Stimulated activated CD4-positive, alpha-beta T cell treated with anti-CD3 and anti-CD28 coated beads, Interleukin-4, amount 100 ng/mL, for 4 hours (primary cell): Measurements from ENCODE around the gene DPPA5.
"Not testable (repeated sequence)": the region's sequence is repeated elsewhere in the genome, so short reads cannot be mapped to it uniquely, and the experiment has no call there.

Source experiments
- DNase-seq, 2 experiments: peaks; one replicate each; pipeline ENCODE4 v3.0.0-alpha.2; 2020

The DPPA5 gene, protein sequence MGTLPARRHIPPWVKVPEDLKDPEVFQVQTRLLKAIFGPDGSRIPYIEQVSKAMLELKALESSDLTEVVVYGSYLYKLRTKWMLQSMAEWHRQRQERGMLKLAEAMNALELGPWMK

DNA sequence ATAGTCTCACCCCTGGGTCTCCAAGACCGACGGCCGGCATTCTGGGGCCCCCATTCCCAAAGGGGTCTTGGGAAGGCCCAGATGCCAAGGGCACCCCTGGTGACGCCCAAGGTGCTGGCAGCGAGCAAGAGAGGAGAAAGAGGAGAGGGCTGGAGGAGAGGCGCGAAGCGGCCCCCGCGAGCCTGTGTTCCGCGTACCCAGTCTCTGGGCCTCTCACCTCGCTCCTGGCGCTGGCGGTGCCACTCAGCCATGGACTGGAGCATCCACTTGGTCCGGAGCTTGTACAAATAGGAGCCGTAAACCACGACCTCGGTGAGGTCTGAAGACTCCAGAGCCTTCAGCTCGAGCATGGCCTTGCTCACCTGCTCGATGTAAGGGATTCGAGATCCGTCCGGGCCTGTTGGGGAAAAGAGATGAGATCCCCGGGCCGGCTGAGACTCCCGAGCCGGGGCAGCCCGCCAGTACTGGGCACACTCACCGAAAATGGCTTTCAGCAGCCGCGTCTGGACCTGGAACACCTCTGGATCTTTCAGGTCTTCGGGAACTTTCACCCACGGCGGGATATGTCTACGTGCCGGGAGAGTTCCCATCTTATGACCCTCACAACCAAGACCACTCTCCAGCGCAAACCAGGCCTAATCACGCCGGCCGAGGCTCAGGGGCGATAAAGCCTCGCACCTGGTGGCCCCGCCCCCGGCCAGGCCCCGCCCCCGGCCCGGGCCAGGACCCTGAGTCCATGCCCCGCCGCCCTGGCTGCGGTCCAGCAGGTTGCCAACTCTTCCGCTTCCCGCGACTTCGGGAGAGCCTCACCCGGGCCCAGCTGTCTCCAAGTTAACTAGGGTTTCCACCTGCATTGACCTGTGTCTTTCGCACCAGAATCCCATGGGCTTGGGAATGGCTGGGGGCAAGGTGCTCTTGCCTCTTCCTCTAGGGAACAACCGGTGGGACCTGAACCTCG lies at the start of gene DPPA5:
DPPA5 (minus strand) TSS at position 641 of the 958 bp plus-strand sequence; CDS start at position 590, 51 bp downstream.
- DNase-seq = no peak

DNA sequence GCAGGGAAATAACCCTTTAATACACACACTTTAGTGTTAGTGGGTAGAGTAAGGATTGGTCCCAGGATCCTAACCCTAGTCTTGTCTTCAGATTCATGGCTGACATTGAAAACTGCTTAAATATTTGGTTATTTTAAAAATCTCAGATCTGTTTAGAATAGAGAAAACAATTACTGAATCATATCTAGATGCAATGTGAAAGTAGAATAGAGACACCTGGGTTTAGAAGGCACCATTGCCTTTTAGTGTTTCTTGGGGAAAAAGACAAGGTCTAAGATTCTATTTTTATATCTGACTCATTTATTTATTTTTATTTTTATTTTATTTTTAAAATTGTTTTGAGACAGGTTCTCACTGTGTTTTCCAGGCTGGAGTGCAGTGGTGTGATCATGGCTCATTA lies 46.6 kb upstream of the DPPA5 start:
- no peak for DNase-seq

DNA sequence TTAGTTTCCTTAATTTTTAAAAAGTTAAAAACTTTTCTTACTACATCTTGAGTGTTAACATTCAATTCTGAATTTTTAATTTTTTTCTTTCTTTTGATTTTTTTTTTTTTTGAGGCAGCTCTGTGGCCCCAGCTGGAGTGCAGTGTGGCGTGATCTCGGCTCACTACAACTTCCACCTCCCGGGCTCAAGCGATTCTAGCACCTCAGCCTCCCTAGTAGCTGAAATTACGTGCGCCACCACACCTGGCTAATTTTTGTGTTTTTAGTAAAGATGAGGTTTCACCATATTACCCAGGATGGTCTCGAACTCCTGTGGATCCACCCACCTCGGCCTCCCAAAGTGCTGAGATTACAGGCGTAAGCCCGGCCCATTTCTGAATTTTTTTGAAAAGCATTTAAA lies 41.8 kb upstream of the DPPA5 start:
- no peak for DNase-seq

DNA sequence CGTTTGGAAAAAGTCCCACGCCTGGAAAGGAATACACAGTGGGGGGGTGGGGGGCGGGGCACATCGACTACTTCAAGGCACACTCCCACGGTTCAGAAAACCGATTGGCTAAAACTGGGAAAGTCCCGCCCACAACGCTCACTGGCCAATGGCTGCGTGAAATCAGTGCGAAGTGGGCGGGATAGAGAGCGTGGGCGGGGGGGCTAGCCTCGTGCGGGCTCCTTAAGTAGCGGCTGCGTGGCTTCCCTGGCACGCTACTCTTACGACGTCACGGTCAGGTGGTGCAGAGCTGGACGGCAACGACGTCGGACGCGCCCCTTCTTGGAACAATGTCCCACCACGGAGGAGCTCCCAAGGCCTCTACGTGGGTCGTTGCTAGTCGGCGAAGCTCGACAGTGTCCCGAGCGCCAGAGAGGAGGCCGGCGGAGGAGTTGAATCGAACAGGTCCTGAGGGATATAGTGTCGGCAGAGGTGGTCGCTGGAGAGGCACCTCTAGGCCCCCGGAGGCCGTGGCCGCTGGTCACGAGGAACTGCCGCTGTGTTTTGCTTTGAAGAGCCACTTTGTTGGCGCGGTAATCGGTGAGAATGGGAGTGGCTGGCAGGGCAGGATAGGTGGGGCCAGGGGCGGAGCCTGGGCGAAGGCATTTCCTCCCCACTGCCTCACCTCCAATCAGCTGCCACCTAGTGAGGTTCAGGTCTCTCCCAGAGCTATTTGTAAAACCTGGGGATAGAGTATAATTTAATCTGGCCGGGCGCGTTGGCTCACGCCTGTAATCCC lies 40.7 kb upstream of the DPPA5 start, which contains the start of gene DDX43:
DDX43 (plus strand) TSS at position 252 of the 778 bp plus-strand sequence; CDS start at position 330, 78 bp downstream.
- DNase-seq = peak; percentile 24 to 44

DNA sequence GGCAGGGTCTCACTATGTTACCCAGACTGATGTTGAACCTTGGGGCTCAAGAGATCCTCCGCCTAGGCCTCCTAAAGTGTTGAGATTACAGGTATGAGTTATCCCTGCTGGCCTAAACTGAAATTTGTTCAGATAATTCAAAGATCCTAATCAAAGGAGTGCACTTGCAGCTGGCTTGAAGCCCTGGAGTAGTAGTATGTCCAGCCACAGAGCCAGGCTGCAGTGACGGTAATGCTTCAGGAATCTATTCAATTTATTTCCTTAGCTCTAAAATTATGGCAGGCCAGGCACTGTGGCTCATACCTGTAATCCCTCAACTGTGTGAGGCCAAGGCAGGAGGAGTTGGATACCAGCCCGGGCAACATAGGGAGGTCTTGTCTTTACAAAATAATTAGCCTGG lies 39.2 kb upstream of the DPPA5 start:
- DNase-seq = no peak

DNA sequence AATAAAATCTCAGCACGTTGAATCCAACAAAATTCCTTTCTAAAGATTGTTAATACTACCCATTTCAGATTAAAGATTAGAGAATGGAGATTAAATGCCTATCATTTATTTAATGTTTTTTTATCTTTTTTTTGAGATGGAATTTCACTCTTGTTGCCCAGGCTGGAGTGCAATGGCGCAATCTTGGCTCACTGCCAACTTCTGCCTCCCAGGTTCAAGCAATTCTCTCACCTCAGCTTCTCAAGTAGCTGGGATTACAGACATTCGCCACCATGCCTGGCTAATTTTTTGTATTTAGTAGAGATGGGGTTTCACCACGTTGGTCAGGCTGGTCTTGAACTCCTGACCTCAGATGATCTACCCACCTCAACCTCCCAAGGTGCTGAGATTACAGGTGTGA lies 38.1 kb upstream of the DPPA5 start:
- not testable (repeated sequence) for DNase-seq

DNA sequence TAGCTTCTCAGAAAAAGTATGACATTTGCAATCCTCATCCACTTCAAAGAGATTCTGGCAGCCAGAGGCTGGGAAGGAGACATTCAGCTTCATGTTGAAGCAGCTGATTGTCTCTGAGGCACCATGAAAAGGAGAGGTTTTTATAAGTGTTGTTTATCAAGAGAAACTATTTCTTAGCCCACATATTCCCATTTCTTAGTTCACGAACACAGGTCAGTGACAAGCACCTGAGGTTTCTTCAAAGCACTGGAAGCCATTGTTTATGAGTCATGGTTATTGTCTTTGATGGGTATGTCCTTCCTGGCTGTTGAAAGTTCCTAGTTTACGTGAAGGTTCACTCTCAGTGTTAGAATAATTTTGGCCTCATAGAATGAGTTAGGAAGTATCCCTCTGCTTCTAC lies 37.6 kb upstream of the DPPA5 start:
- DNase-seq = no peak

DNA sequence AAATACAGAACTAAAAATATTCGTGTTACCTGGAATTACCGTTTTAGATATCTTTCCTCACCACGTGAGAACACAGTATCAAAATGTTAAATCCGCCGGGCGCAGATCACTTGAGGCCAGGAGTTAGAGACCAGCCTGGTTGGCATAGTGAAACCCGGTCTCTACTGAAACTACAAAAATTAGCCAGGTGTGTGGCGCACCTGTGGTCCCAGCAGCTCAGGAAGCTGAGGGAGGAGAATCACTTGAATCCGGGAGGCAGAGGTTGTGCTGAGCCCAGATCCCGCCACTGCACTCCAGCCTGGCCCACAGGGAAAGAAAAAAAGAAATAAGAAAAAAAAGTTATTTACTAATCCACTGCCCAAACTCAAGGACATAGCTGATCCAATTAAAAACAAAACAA lies 35.8 kb upstream of the DPPA5 start:
- no peak for DNase-seq

DNA sequence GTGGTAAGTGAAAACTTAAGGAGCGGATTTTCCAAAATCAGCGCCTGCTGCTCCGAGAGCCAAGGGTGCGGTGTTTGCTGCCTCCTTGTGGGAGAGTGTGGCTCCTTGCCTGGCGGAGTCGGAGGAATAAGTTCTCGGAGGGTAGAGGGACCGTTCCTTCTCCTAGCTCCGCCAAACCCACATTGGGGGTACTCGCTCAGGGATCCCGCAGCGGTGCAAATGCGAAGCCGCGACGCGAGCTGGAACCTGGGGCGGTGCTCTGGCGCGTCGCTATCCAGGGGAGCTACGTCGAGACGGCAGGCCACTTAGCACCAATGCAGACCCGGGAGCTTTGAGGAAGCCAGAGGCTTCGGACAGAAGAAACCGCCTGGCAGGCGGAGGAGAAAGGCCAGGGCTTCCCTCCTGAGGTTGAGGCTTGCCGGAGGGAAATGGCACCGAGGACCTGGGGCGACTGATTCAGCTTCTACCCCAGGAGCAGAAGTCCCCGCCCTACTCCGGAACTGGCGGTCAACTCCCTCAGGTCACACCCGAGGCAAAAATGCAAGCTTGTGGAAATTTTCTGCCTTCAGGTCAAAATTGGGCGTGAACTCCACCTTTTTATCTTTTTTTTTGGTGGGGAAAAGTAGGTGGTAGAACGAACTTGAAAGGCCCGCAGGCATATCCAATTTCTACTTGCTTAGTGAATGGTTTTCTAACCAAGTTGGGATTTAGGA lies 34.9 kb upstream of the DPPA5 start:
- DNase-seq = peak; percentile 38 to 56

DNA sequence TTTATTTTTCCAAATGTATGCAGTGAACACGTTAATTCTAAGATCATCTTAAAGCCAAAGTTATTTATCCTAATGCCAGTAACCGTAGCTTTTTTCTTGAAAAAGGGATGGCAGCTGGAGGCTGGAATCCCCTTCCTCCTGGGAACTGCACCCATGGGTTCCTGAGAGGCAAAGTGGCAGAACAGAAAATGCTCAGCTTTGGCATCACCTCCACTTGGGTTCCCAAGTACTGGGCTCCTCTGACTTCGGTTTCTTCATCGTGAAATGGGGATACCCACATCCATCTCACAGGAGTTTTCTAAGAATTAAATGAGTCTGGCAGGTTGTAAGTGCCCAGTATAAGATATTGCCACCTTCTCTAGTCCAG lies 34.3 kb upstream of the DPPA5 start:
- DNase-seq = no peak

DNA sequence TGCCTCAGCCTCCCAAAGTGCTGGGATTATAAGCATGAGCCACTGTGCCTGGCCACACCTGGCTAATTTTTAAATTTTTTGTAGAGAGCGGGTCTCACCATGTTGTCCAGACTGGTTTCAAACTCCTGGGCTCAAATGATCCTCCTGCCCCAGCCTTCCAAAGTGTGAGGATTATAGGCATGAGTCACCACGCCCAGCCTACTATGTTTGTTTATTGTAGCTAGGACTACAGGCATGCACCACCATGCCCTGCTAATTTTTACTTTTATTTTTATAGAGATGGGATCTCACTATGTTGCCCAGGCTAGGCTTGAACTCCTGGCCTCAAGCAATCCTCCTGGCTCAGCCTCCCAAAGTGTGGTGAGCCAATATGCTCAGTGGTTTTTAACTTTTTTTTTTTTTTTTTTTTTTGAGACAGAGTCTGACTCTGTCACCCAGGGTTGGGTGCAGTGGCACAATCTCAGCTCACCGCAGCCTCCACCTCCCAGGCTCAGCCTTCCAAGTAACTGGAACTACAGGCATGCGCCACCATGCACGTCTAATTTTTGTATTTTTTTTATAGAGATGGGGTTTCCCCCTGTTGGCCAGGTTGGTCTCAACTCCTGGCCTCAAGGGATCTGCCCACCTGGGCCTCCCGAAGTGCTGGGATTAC lies 28.5 kb upstream of the DPPA5 start:
- DNase-seq = no peak

DNA sequence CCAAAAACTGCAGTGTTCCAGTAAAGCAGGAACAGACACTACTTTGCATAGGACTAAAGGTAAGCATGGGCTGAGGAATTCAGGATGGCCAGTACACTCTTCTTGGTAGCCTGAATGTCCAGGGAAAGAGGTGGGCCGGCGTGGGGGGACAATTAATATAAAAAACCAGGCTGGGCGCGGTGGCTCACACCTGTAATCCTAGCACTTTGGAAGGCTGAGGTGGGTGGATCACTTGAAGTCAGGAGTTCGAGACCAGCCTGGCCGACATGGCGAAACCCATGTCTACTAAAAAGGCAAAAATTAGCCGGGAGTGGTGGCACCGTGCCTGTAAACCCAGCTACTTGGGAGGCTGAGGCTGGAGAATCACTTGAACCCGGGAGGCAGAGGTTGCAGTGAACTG lies 27.5 kb upstream of the DPPA5 start:
- not testable (repeated sequence) for DNase-seq

DNA sequence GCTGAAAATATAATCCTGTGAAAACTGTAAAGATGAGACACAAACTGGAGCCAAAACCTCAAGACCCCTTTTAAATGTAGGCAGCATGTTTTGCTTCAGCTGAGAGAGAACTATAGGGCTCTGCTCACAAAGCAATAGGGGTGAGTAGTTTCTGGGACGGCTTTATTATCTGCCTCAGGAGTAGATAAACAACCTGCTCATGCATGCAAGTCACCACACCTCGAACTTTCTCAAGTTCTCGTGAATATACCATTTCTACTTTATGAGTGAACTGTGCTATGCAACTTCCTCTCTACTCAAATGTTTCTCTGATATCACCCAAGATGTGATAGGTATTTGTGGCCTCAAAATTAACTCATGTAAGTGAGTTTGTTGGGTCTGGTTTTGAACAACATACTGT lies 23.1 kb upstream of the DPPA5 start:
- no peak for DNase-seq

DNA sequence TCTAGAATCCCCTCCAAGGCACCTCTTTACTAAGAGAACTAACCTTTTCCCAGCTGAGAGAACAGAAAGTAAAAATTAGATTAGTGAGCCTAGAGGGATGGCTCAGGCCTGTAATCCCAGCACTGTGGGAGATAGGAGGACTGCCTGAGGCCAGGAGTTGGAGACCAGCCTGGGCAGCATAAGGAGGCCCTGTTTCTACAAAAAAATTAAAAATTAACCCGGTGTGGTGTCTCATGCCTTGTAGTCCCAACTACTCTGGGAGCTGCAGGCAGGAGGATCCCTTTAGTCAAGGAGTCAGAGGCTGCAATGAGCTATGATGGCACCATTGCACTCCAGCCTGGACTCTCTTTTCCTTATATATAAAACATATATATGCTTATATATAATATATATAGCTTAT lies 21.1 kb upstream of the DPPA5 start:
- no peak for DNase-seq

DNA sequence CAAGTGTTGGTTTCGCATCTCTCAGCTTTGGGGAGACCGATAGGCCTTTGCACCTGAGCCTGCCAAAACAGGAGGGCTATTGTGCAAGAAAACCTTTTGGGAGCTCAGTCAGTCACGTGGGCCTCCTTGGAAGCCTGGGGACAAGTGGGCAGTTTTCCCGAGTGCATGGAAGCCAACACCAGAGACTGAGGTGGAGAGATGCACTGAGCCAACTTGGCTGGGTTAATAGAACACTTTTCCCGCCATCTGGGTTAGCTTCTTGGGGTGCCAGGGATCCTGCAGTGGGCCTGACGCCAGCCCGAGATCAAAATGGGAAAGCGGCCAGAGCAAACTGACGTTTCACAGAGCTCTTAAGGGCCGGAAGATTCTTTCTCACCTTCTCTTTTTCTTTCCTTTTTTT lies 18.4 kb upstream of the DPPA5 start:
- DNase-seq = no peak

DNA sequence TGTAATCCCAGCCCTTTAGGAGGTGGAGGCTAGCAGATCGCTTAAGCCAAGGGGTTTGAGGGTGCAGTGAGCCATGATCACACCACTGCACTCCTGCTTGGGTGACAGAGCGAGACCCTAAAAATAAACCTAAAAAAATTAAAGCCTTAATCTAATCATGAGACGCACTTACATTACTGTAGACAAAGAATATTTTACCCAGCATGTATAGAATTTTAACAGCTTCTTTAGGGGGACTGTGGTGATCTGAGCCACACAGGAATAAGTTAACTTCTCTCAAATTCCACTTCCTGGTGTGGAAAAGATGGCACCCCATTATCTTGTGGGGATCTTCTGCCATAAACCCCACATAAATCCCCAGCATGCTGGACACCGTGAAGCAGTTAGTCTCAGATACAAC lies 17.9 kb upstream of the DPPA5 start:
- DNase-seq = no peak

DNA sequence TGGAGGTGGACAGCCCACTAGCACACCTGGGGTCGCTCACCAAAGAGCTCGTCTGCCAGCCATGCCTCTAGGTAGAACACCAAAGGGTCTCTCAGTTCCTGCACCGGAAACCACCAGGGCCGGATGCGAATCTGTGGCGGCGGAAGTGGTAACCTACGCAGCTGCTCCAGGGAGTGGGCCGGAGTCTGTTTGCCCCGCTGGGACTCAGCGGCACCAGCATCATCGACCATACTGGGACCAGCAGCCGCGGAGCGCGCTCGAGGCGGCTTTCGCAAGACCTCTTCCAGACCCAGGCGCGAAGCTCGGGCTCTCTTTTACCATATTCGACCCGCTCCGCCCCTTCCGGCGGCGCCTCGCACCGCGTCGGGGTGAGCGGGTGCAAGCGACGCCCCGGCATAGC lies 15.5 kb upstream of the DPPA5 start, which contains the start of gene OOEP:
OOEP (minus strand) TSS at position 335 of the 400 bp plus-strand sequence; CDS start at position 230, 105 bp downstream.
- DNase-seq = no peak

DNA sequence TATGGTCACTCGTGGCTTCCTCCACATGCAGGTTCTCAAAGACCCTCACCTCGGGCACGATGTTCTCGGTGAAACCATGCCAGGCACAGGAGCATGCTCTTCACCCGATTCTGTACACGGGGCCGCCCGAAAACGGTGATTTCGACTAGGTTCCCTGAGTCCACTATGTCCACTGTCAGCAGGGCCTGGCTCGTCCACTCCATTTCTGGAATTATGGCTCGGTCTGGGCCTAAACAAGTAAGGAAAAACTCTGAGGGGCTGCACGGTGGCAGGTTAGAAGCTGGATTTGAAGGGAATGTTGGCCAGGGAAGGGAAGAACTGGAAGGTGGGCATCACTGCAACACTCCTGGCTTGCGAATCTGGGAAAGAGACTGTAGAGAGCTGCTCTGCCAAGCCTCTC lies 15.1 kb upstream of the DPPA5 start:
- no peak for DNase-seq

DNA sequence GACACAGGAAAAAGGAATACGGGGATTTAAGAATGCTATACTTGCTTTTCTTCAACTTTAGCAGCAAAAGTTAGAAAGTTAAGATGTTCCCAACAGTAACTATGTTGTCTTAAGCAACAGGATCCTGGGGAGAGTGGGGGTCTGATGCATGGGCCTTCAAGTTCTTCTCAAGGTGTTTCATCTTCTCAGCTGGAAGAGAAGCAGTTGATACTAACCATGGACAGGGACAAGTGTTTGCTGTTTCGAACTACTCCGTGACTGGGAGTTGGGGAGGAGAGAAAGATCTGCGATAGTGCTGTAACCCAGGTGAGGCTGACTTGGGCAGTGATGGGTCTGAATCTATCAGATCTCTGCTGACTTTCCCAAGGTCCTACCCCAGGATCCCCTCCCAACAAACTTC lies 14.6 kb upstream of the DPPA5 start:
- DNase-seq = no peak

DNA sequence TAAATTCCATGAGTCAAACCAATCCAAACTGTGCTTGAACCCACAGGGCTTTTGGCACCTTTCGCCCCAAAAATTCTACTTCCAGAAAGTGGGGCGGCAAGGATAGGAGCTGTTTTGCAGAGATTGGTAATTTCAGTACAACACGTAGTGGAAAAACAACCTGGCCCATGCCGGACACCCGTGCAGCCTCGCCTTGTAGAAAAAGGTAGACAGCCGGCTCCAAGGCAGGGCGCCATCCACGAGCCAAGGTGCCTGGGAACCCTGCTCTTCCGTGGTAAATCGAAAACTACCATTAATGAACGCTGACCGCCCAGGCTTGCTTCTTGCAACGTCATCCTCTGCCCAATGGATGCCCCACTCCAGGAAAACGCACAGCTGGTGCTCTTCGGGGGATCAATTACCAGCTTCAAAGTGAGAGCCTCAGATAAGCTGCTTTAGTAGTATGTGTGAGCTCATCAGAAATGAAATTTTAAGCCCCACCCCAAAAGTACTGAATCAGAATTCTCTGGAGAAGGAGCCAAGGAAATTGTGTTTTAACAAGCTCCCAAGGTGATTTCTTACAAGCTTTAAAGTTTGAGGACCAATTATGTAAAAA lies 13.8 kb upstream of the DPPA5 start:
- no peak for DNase-seq

DNA sequence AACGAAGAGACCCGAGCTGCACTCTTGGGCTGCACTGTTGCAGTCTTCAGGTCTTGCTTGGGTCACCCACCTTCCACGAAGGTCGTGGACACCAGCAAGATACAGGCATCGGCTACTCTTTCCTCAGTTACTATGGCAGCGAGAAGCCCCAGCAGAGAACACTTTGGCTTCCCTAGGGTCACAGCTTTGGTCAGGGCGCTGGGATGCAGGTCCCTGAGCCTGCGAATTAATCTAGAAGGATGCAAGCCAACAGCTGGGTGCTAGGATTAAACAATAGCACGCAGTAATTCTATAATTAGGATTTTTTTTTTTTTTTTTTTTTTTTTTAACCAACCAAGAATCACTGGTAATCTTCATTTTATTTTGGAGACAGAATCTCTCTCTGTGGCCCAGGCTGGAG lies 10.5 kb upstream of the DPPA5 start:
- DNase-seq = no peak

DNA sequence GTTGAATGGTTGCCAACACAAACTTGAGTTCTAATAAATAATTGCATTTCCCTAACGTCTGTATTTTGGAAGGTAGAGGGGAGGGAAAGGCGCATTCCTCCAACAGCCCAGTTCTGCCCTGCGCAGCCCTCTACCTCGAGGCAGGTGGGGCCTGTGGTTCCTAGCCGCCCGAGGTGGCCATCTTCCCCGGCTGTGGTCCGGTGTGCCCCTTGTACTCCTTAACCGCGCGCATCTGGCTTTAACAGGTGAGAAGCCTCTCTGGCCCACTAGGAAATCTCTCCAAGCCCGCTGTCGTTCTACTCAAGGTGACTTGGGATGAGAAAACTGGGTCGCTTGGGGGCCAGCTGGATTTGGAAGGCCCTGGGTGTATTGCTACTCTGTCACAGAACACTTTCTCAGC lies 10.0 kb upstream of the DPPA5 start:
- no peak for DNase-seq
